Colonic mucosa (tissue), 4 donors: ENCODE results near the gene SSH3. TPM values are rescaled to one million over a fixed set of nuclear protein-coding genes. Genes with fewer than 3 reads are reported as not detected.

Experiments used
- DNase-seq: peaks from one replicate; pipeline ENCODE4 v3.0.0-alpha.2; 2020
- H3K27ac ChIP-seq: fragments of 200-600 bp; one replicate; pipeline ENCODE4 v1.8.0; 2021
- H3K27me3 ChIP-seq: fragments of 200-600 bp; one replicate; pipeline ENCODE4 v1.8.0; 2021
- H3K36me3 ChIP-seq: fragments of 200-600 bp; one replicate; pipeline ENCODE4 v1.8.0; 2021
- H3K4me1 ChIP-seq: fragments of 200-600 bp; one replicate; pipeline ENCODE4 v1.8.0; 2021; ENCODE audit warnings: mild to moderate bottlenecking
- H3K4me3 ChIP-seq: fragments of 200-600 bp; one replicate; pipeline ENCODE4 v1.8.0; 2021
- H3K9ac ChIP-seq, 2 donors: one replicate each; pipeline ENCODE4 v1.7.0; 2013; ENCODE audit warnings: control low read depth in 2 of 2, low read depth in 2 of 2, low read length in 2 of 2
- H3K9me3 ChIP-seq: fragments of 200-600 bp; one replicate; pipeline ENCODE4 v1.8.0; 2021
- CTCF ChIP-seq: fragments of 200-600 bp; IDR thresholded peaks from one replicate; pipeline ENCODE4 v1.8.0; 2022; ENCODE audit warnings: antibody characterized with exemption, mild to moderate bottlenecking
- intact Hi-C: fragments of 100-400 bp; cut with DNase I; formaldehyde crosslinking; loops from one replicate; pipeline ENCODE4 v1.14.1; 2022
- total RNA-seq, 2 donors: library from RNA; stranded (reverse); fragmentation: NEBNext Ultra II Directional in 1 of 2; extraction: Animal tissue kit (Norgen Biotek cat#: 25700) in 1 of 2; gene quantifications; one replicate each; pipeline ENCODE4 v1.2.1, GENCODE V29; 2021
- donor health status: healthy.
- donor health status: DM: no; HTN: no; CAD: no.
- donor health status: DM: no; HTN: no; CAD: no.

The SSH3 gene
- total RNA-seq, 2 donors from 2014 or later, result 69.7 to 81.7 TPM

GRCh38 chr11:67269401-67270255 lies 33.7 kb upstream of the SSH3 start:
- H3K36me3 ChIP-seq, result peaks cover 4% of the 10 kb centered on the region
- no peaks in the 10 kb centered on the region for H3K27me3 ChIP-seq
- peak overlapping the region; percentile 84 for H3K27ac ChIP-seq
- DNase-seq, result peak; percentile 82
- peaks cover 37% of the 10 kb centered on the region for H3K4me1 ChIP-seq
- H3K9me3 ChIP-seq, result no peaks in the 10 kb centered on the region
- TF ChIP-seq CTCF, result no peak
- peak overlapping the region; percentile 61 to 95 for H3K9ac ChIP-seq
- H3K4me3 ChIP-seq, result peak overlapping the region; percentile 36
- intact Hi-C loops, result loop anchor here (5.0 kb wide), 1 partner anchor 113 kb away; no protein-coding TSS in a partner anchor

- peak overlapping the region; percentile 36 for H3K4me3 ChIP-seq
- intact Hi-C loops, result no loop called here
- H3K36me3 ChIP-seq, result peaks cover 4% of the 10 kb centered on the region
- H3K4me1 ChIP-seq, result peaks cover 37% of the 10 kb centered on the region
- H3K9me3 ChIP-seq, result no peaks in the 10 kb centered on the region
- H3K9ac ChIP-seq, result peak overlapping the region; percentile 61 to 95
- no peak for TF ChIP-seq CTCF
- no peaks in the 10 kb centered on the region for H3K27me3 ChIP-seq
- H3K27ac ChIP-seq, result peak overlapping the region; percentile 84
- DNase-seq, result peak; percentile 71
Observed at GRCh38 chr11:67270256-67271204, 32.8 kb upstream of the SSH3 start.

- Histone ChIP-seq H3K27me3 (no peaks in the 10 kb centered on the region), H3K9me3 (no peaks in the 10 kb centered on the region), H3K27ac (peak overlapping the region; percentile 84), H3K4me3 (no peak overlapping the region), H3K9ac (peak overlapping the region in 1 of 2 donors; percentile 95), H3K4me1 (peaks cover 43% of the 10 kb centered on the region), H3K36me3 (peaks cover 4% of the 10 kb centered on the region)
- intact Hi-C loops, result no loop called here
- no peak for DNase-seq
- no peak for TF ChIP-seq CTCF
Observed at GRCh38 chr11:67271205-67271540, 32.2 kb upstream of the SSH3 start.

- Histone ChIP-seq H3K27me3 (no peaks in the 10 kb centered on the region), H3K36me3 (peaks cover 4% of the 10 kb centered on the region), H3K9ac (peak overlapping the region; percentile 40 to 95), H3K27ac (peak overlapping the region; percentile 84), H3K4me1 (peaks cover 48% of the 10 kb centered on the region), H3K4me3 (no peak overlapping the region), H3K9me3 (no peaks in the 10 kb centered on the region)
- intact Hi-C loops, result no loop called here
- DNase-seq, result no peak
- TF ChIP-seq CTCF, result no peak
Observed at GRCh38 chr11:67271541-67272284, 31.6 kb upstream of the SSH3 start.
